Measurements from ENCODE around the gene CTTN. TPM values are rescaled to one million over a fixed set of nuclear protein-coding genes. Genes with fewer than 3 reads are reported as not detected.
A peak's percentile ranks its signal among the peaks of the same experiment; 100 is the strongest.
"Not testable (repeated sequence)": the region's sequence is repeated elsewhere in the genome, so short reads cannot be mapped to it uniquely, and the experiment has no call there.

Gene CTTN
- polyA plus RNA-seq, 10 donors: 64.9 to 149 (median 101) TPM

DNA sequence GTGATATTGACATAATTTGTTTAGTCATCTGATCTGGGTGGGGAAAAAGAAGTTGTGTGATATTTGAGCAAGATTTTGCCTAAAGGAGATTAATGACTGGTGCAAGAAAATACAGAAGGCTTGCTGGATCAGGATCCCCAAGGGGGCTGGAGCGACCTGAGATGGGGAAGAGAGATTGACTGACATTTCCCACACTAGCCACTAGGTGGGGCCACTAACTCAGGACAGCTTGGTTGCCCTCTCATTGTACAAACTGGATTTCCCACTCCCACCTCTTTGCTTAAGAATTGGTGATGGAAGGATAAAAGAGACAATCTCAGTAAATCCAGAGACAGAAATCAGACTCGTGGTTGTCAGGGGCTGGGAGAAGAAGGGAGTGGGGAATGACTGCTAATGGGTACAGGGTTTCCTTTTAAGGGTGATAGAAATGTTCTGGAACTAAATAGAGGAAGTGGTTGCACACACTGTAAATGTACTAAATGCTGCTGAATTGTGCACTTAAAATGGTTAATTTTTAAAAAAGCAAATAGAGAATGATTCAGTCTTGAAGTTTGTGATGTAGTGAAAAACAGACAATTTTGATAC, 50.7 kb downstream of the CTTN start:
- DNase-seq: no peak

- no peak for DNase-seq
Observed at GRCh38 chr11:70454197-70454767, 56.0 kb downstream of the CTTN start.

- DNase-seq: not testable (repeated sequence)
Observed at GRCh38 chr11:70454811-70455210, 56.5 kb downstream of the CTTN start.

- DNase-seq: no peak
Observed at GRCh38 chr11:70455354-70455753, 57.0 kb downstream of the CTTN start.

DNA sequence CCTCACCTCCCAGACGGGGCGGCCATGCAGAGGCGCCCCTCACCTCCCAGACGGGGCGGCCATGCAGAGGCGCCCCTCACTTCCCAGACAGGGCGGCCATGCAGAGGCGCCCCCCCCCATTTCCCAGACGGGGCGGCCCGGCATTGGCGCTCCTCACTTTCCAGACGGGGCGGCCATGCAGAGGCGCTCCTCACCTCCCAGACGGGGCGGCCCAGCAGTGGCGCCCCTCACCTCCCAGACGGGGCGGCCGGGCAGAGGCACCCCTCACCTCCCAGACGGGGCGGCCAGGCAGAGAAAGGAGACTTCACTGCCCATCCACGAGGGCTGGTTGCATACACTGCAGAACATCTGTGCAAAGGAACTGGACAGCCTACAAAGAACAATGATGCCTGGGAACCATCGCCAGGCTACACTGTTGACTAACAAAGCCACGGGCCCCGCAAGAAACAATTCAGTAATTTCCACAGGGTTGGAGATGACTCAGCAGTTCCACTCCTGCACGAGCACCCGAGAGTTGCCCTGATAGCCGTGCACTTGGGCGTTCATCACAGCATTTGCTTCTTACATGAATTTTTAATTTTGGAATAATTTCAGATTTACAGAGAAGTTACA, 58.7 kb downstream of the CTTN start:
- DNase-seq: peak in 2 of 3 donors; percentile 25 to 43

- no peak for DNase-seq
Observed at GRCh38 chr11:70458736-70459135, 60.4 kb downstream of the CTTN start.

DNA sequence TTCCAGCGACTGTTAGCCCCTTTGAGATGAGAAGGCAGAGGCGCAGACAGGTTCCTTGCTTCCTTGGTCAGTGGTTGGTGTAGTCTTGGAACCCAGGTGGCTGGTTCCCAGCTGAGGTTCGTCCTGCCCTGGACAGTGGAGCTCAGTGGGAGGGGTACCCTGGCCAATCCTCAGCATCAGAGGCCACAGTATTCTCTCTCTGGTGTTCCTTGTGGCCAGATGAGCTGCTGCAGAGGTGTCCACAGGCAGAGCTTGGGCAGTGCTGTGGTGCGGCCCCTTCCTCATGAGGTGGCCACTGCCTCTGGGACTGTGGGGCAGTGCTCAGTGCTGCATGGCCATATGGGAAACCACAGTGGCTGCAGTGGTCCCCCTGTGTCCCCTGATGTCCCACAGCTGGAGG, 61.8 kb downstream of the CTTN start:
- DNase-seq: no peak

DNA sequence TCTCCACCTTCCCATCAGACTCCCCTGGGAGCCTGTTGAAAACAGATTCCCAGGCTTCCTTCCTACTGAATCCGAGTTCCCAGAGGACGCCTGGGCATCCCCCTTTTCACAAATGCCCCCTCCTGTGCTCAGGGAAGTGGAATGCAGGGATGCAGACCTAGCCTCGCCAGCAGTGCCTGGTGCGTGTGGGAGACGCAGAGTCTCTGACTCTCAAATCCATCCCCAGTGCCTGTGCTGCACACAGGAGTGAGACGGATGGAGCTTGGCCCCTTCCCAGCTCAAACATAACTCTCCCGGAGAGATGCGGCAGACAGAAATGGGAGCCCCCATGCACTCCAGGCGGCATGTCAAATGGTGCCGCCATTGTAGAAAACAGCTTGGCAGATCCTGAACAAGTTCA, 62.6 kb downstream of the CTTN start:
- DNase-seq: no peak

- no peak for DNase-seq
Observed at GRCh38 chr11:70462818-70463477, 64.6 kb downstream of the CTTN start.

GRCh38 chr11:70463478-70464255, 65.3 kb downstream of the CTTN start:
- DNase-seq: no peak

- no peak for DNase-seq
Observed at GRCh38 chr11:70464509-70465361, 66.4 kb downstream of the CTTN start.

DNA sequence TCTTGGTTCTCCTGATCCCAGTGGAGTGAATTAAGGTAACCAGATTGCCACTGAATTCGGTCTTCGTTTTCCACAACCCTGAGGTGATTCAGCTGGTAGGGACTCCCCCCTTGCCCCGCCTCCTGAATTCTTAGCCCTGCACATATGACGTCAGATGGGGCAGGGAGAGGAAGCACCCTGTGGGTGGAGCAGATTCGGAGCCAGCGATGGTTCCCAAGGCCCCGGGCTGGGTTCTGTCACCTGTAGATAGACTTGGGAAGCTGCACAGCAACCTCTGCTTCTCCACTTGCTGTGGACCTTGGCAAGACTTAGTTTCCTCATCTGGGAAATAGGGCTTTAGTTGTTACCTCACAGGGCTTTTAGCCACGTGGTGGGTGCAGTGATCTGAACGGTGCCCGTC, 67.8 kb downstream of the CTTN start:
- DNase-seq: no peak

- DNase-seq: no peak
Observed at GRCh38 chr11:70466596-70466995, 68.3 kb downstream of the CTTN start.

DNA sequence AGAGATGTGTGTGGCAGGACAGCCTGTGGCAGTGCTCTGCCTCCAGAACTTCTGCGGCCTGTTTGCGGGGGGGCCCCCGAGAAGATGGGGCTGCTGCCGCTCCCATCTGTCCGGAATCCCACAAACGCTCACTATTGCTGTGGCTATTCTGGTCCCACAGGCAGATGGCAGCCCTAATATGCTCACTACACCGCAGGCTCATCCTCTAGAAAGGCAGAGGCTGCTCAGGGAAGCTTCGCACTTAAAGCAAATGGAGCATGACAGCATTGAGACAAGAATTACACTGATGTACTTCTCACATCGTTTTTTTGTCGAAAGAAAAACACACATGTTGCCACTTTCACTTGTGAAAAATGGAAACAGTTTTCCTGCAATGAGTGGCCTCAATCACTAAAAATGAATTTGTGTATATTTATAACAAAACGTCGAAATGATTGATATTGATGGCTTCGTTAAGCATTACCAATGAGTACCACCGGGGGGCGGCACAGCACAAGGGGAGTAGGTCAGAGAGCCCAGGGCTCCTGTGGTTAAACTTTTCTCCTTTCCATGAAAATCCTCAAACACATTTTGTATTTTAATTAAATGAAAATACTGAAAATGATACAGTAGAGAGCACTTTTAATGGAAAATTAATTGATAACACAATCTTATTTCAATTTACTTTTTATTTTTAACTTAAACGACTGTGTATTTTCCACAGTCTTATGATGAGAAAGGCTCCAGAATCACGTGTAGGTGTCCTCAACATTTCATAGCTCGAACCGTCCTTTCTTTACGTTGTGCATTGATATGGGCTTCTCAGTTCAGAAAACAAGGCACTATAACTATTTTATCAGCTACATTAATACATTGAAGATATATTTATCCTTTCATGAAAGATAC, 69.1 kb downstream of the CTTN start:
- DNase-seq: peak; percentile 22 to 67 (median 42)

DNA sequence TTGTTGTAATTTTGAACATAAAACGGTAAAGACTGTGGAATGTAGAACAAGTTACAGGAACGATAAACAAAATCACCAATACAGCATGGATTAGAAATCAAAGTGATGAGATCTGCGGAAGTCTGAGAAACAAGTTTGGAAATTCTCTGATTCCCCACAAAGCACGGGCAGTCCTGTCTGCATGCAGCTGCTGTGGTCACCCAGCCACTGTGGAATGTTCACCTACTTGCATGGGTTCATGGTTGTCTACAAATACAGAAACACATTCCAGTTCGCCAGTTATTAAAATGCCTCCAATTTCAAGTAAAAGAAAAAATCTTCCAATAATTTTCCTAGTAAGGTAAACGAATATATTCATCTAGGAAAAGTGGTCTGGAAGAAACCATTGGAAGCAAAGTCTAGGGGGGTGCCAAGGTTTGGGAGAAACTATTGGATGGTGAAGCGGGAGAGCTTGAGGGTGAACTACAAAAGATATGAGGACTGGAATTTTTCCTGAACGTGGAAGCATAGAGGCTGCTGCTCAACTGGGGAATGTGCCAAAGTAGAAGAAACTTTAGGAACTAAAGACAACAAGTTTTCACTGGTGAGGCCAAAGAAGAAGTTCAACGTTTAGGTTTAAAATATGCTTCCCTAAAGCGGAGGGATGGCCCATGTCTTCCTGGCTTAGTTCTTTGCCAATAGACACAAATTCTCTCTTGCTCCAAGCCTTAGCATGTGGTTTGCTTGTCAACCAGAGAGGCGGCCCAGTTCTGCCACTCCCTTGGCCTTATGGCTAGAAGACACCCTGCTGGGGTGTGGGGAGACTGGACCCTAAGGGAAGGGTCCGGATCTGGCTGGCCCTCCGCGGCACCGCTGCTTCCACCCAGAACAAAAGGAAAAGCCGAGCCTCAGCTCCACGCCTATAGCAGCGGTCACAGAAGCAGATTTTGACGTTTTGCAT, 70.2 kb downstream of the CTTN start:
- no peak for DNase-seq

- peak in 1 of 3 donors; percentile 15 for DNase-seq
Observed at GRCh38 chr11:70470127-70470526, 71.8 kb downstream of the CTTN start.

DNA sequence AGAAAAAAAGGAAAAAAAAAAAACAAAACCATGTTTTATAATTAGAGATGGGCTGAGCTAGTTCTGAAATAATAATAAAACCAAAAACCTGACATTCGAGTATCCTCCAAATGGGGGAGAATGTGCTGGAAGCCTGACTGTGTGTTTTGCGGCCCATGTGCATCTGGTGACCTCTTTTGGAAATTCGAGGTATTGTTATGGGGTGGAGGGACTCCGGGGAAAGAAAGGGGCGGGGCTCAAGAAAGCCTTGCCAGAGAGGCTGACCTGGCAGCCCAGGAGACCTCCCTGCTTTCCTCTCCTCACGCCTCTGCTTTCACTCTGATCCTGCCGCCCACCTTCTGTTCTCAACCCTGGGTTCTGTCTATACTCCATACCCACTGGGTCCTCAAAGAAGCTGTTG, 72.9 kb downstream of the CTTN start:
- DNase-seq: peak in 2 of 3 donors; percentile 13 to 36

- no peak for DNase-seq
Observed at GRCh38 chr11:70472240-70472639, 73.9 kb downstream of the CTTN start.
